H9 (cell line): ENCODE results near the gene PTBP3. TPM values are rescaled to one million over a fixed set of nuclear protein-coding genes. Genes with fewer than 3 reads are reported as not detected.
A peak's percentile ranks its signal among the peaks of the same experiment; 100 is the strongest.

Experiments
- DNase-seq: peaks from one replicate; pipeline ENCODE4 v3.0.0-alpha.2; 2017
- H2AFZ ChIP-seq: one replicate; pipeline ENCODE4 v1.6.1; 2013; ENCODE audit warnings: mild to moderate bottlenecking, low read length, control low read depth, moderate library complexity
- H2AK5ac ChIP-seq: 2 replicates; pipeline ENCODE4 v1.6.1; 2013; ENCODE audit warnings: low read length, control low read depth, mixed read lengths; ENCODE audit not compliant: insufficient read length
- H2BK120ac ChIP-seq: one replicate; pipeline ENCODE4 v1.6.1; 2013; ENCODE audit warnings: low read depth, mild to moderate bottlenecking, low read length, control low read depth, inconsistent platforms; ENCODE audit not compliant: poor library complexity, severe bottlenecking
- H2BK12ac ChIP-seq: 2 replicates; pipeline ENCODE4 v1.6.1; 2013; ENCODE audit warnings: low read length, control low read depth, mixed read lengths, low read depth; ENCODE audit not compliant: insufficient read length
- H2BK15ac ChIP-seq: 2 replicates; pipeline ENCODE4 v1.6.1; 2013; ENCODE audit warnings: low read depth, low read length, control low read depth
- H2BK20ac ChIP-seq: one replicate; pipeline ENCODE4 v1.6.1; 2013; ENCODE audit warnings: low read depth, mild to moderate bottlenecking, low read length, control low read depth, inconsistent platforms; ENCODE audit not compliant: poor library complexity, severe bottlenecking
- H2BK5ac ChIP-seq: 2 replicates; pipeline ENCODE4 v1.6.1; 2013; ENCODE audit warnings: low read length, control low read depth, mixed read lengths; ENCODE audit not compliant: insufficient read length
- H3K14ac ChIP-seq: 2 replicates; pipeline ENCODE4 v1.6.1; 2013; ENCODE audit warnings: low read length, control low read depth; ENCODE audit not compliant: insufficient read depth
- H3K18ac ChIP-seq: 2 replicates; pipeline ENCODE4 v1.6.1; 2013; ENCODE audit warnings: low read depth, mild to moderate bottlenecking, mixed read lengths, low read length, control low read depth; ENCODE audit not compliant: insufficient read length
- H3K23ac ChIP-seq: 2 replicates; pipeline ENCODE4 v1.6.1; 2013; ENCODE audit warnings: low read length, control low read depth, mixed read lengths, low read depth; ENCODE audit not compliant: insufficient read length
- H3K23me2 ChIP-seq: 2 replicates; pipeline ENCODE4 v1.6.1; 2013; ENCODE audit warnings: low read depth, mild to moderate bottlenecking, mixed read lengths, low read length, control low read depth; ENCODE audit not compliant: insufficient read length, poor library complexity, severe bottlenecking
- H3K27ac ChIP-seq: 2 replicates; pipeline ENCODE4 v1.5.1; 2013; ENCODE audit warnings: low read length, control low read depth, mixed read lengths, low read depth; ENCODE audit not compliant: insufficient read length
- H3K27me3 ChIP-seq: 2 replicates; pipeline ENCODE4 v1.6.1; 2013; ENCODE audit warnings: low read length, control low read depth, inconsistent platforms; ENCODE audit not compliant: insufficient read depth
- H3K4ac ChIP-seq: 2 replicates; pipeline ENCODE4 v1.6.1; 2013; ENCODE audit warnings: low read depth, mild to moderate bottlenecking, control low read depth, inconsistent platforms, low read length, moderate library complexity
- H3K4me1 ChIP-seq: 2 replicates; pipeline ENCODE4 v1.6.1; 2013; ENCODE audit warnings: low read length, control low read depth, inconsistent platforms; ENCODE audit not compliant: insufficient read depth
- H3K4me2 ChIP-seq: 2 replicates; pipeline ENCODE4 v1.6.1; 2013; ENCODE audit warnings: low read length, control low read depth, mixed read lengths; ENCODE audit not compliant: insufficient read length, insufficient read depth
- H3K56ac ChIP-seq: 2 replicates; pipeline ENCODE4 v1.6.1; 2013; ENCODE audit warnings: low read depth, mild to moderate bottlenecking, mixed read lengths, low read length, control low read depth; ENCODE audit not compliant: insufficient read length
- H3K79me1 ChIP-seq: 2 replicates; pipeline ENCODE4 v1.6.1; 2013; ENCODE audit warnings: low read depth, mild to moderate bottlenecking, moderate library complexity, low read length, control low read depth, inconsistent platforms; ENCODE audit not compliant: insufficient read depth, poor library complexity, severe bottlenecking
- H3K79me2 ChIP-seq: 2 replicates; pipeline ENCODE4 v1.6.1; 2013; ENCODE audit warnings: low read length, control low read depth, inconsistent platforms; ENCODE audit not compliant: insufficient read depth
- H3K9ac ChIP-seq: 2 replicates; pipeline ENCODE4 v1.6.1; 2013; ENCODE audit warnings: low read length, control low read depth, mixed read lengths; ENCODE audit not compliant: insufficient read length; ENCODE audit errors: extremely low read depth
- H3K9me3 ChIP-seq: one replicate; pipeline ENCODE4 v1.6.1; 2013; ENCODE audit warnings: low read depth, low read length, inconsistent platforms; ENCODE audit not compliant: control insufficient read depth
- H3T11ph ChIP-seq: one replicate; pipeline ENCODE4 v1.6.1; 2013; ENCODE audit warnings: mild to moderate bottlenecking, low read length, control low read depth, inconsistent platforms
- H4K20me1 ChIP-seq: one replicate; pipeline ENCODE4 v1.6.1; 2013; ENCODE audit not compliant: control insufficient read depth, insufficient read length, insufficient read depth
- H4K5ac ChIP-seq: 2 replicates; pipeline ENCODE4 v1.6.1; 2013; ENCODE audit warnings: low read depth, mild to moderate bottlenecking, mixed read lengths, low read length, control low read depth; ENCODE audit not compliant: insufficient read length
- H4K8ac ChIP-seq: replicated peaks from 2 replicates; pipeline ENCODE4 v1.6.1; 2013; ENCODE audit warnings: low read length, control low read depth, mixed read lengths, low read depth; ENCODE audit not compliant: insufficient read length
- H4K91ac ChIP-seq: 2 replicates; pipeline ENCODE4 v1.6.1; 2013; ENCODE audit warnings: low read depth, mild to moderate bottlenecking, moderate library complexity, mixed read lengths, low read length, control low read depth; ENCODE audit not compliant: insufficient read length
- H3K27ac Mint-ChIP-seq, 3 experiments: 2 replicates in 2 of 3; 3 replicates in 1 of 3; pipeline ENCODE4 v1.8.0; 2020 to 2021; ENCODE audit warnings: mixed read lengths in 3 of 3, mild to moderate bottlenecking in 1 of 3, moderate library complexity in 1 of 3
- H3K27me3 Mint-ChIP-seq: 2 replicates; pipeline ENCODE4 v1.8.0; 2021; ENCODE audit warnings: low read depth, mild to moderate bottlenecking, moderate library complexity, mixed read lengths
- H3K36me3 Mint-ChIP-seq, 3 experiments: 2 replicates in 2 of 3; 3 replicates in 1 of 3; pipeline ENCODE4 v1.8.0; 2020 to 2021; ENCODE audit warnings: low read depth in 3 of 3, mixed read lengths in 3 of 3; ENCODE audit not compliant: insufficient read depth in 1 of 3
- H3K4me1 Mint-ChIP-seq, 2 experiments: 2 replicates each; pipeline ENCODE4 v1.8.0; 2020; ENCODE audit warnings: mixed read lengths in 2 of 2
- H3K4me3 Mint-ChIP-seq, 2 experiments: 2 replicates in 1 of 2; 3 replicates in 1 of 2; pipeline ENCODE4 v1.8.0; 2020 to 2021; ENCODE audit warnings: mild to moderate bottlenecking in 2 of 2, mixed read lengths in 2 of 2, moderate library complexity in 1 of 2
- H3K9me3 Mint-ChIP-seq, 2 experiments: 2 replicates in 1 of 2; 3 replicates in 1 of 2; pipeline ENCODE4 v1.8.0; 2020; ENCODE audit warnings: mild to moderate bottlenecking in 2 of 2, mixed read lengths in 2 of 2, moderate library complexity in 1 of 2
- CTCF ChIP-seq: fragments of 200-600 bp; sonication (generic); conservative IDR thresholded peaks from 3 replicates; pipeline ENCODE4 v1.8.0; 2021; ENCODE audit warnings: antibody characterized with exemption, mild to moderate bottlenecking
- total RNA-seq: library from RNA; stranded (reverse); gene quantifications from 2 replicates; pipeline ENCODE4 v1.2.1, GENCODE V29; 2021

PTBP3 gene
- total RNA-seq, 1 experiment from 2014 or later, result 89.5 TPM

GRCh38 chr9:112341730-112342129, 8.3 kb upstream of the PTBP3 start:
- peak overlapping the region; percentile 14 for H2AFZ ChIP-seq
- H3K27me3 ChIP-seq, result no peaks in the 10 kb centered on the region
- H3K4ac ChIP-seq, result no peak overlapping the region
- H3K56ac ChIP-seq, result no peak overlapping the region
- no peak overlapping the region for H4K5ac ChIP-seq
- no peak overlapping the region for H3K14ac ChIP-seq
- peak overlapping the region; percentile 62 for H2BK12ac ChIP-seq
- DNase-seq, result no peak
- no peak overlapping the region for H2BK5ac ChIP-seq
- H2BK15ac ChIP-seq, result no peak overlapping the region
- no peak overlapping the region for H3K18ac ChIP-seq
- no peak overlapping the region for H4K8ac ChIP-seq
- H3K4me1 ChIP-seq, result peaks cover 6% of the 10 kb centered on the region; the same call in 1 of the 2 replicates
- no peaks in the 10 kb centered on the region for H3K23me2 ChIP-seq
- no peaks in the 10 kb centered on the region for H3K79me1 ChIP-seq
- no peaks in the 10 kb centered on the region for H4K20me1 ChIP-seq
- H3T11ph ChIP-seq, result no peak overlapping the region
- peaks cover 5 to 9% of the 10 kb centered on the region in 2 experiments; a peak in 2 of 5 replicates for H3K9me3 Mint-ChIP-seq
- no peak for TF ChIP-seq CTCF
- H3K4me1 Mint-ChIP-seq, result peaks cover 6 to 8% of the 10 kb centered on the region in 2 experiments
- H2BK20ac ChIP-seq, result no peak overlapping the region
- peak overlapping the region; percentile 28 for H3K4me2 ChIP-seq
- no peaks in the 10 kb centered on the region for H3K79me2 ChIP-seq
- H2AK5ac ChIP-seq, result no peak overlapping the region
- H3K23ac ChIP-seq, result no peak overlapping the region
- H3K9ac ChIP-seq, result no peak overlapping the region
- H3K27ac Mint-ChIP-seq, result peak overlapping the region in 2 of 3 experiments; percentile 2 to 17; a peak in 3 of 7 replicates
- H3K9me3 ChIP-seq, result no peaks in the 10 kb centered on the region
- peak overlapping the region; percentile 13 for H3K27ac ChIP-seq
- no peaks in the 10 kb centered on the region for H3K27me3 Mint-ChIP-seq
- no peak overlapping the region for H2BK120ac ChIP-seq
- no peak overlapping the region for H3K4me3 Mint-ChIP-seq
- no peaks in the 10 kb centered on the region; a peak in 1 of 7 replicates for H3K36me3 Mint-ChIP-seq
- H4K91ac ChIP-seq, result no peak overlapping the region
